ENCODE measurements around the gene KRT76.

The KRT76 gene

GRCh38 chr12:52792185-52793029, 15.3 kb upstream of the KRT76 start:
- no peak for DNase-seq (ENCODE audit: low read depth)
- TF ChIP-seq CTCF (IDR thresholded peaks at IDR 0.05; ENCODE audit: control insufficient read depth, insufficient read depth, low read depth, low read length, missing control alignments) = no peak
- no peak overlapping the region for H3K4me3 ChIP-seq (ENCODE audit: control insufficient read depth, low read depth, low read length)

GRCh38 chr12:52791271-52792184, 14.4 kb upstream of the KRT76 start:
- no peak overlapping the region for H3K4me3 ChIP-seq (ENCODE audit: control insufficient read depth, low read depth, low read length)
- no peak for DNase-seq (ENCODE audit: low read depth)
- no peak for TF ChIP-seq CTCF (IDR thresholded peaks at IDR 0.05; ENCODE audit: control insufficient read depth, insufficient read depth, low read depth, low read length, missing control alignments)

- DNase-seq (ENCODE audit: low read depth) = no peak
- TF ChIP-seq CTCF (IDR thresholded peaks at IDR 0.05; ENCODE audit: control insufficient read depth, insufficient read depth, low read depth, low read length, missing control alignments) = no peak
- no peak overlapping the region for H3K4me3 ChIP-seq (ENCODE audit: control insufficient read depth, low read depth, low read length)
These were observed 13.5 kb upstream of the KRT76 start for GRCh38 chr12:52790427-52791270.

- DNase-seq (ENCODE audit: low read depth) = no peak
- no peak for TF ChIP-seq CTCF (IDR thresholded peaks at IDR 0.05; ENCODE audit: control insufficient read depth, insufficient read depth, low read depth, low read length, missing control alignments)
These were observed 12.7 kb upstream of the KRT76 start for GRCh38 chr12:52789637-52790426.

GRCh38 chr12:52788876-52789636, 11.9 kb upstream of the KRT76 start:
- no peak for TF ChIP-seq CTCF (IDR thresholded peaks at IDR 0.05; ENCODE audit: control insufficient read depth, insufficient read depth, low read depth, low read length, missing control alignments)
- no peak overlapping the region for H3K4me3 ChIP-seq (ENCODE audit: control insufficient read depth, low read depth, low read length)
- DNase-seq (ENCODE audit: low read depth) = no peak

More at GRCh38 chr12:52789637-52790426, 12.7 kb upstream of the KRT76 start:
- no peak overlapping the region for H3K4me3 ChIP-seq (ENCODE audit: control insufficient read depth, low read depth, low read length)
